SU-DHL-6 (cell line): ENCODE results near the gene CLNK.

Source experiments
- CTCF ChIP-seq: fragments of 200-600 bp; sonication (generic); IDR thresholded peaks from one replicate; pipeline ENCODE4 v1.5.1; 2017; ENCODE audit warnings: antibody characterized with exemption, mild to moderate bottlenecking, low read length, moderate library complexity; ENCODE audit not compliant: insufficient read depth, poor library complexity, severe bottlenecking
- EZH2phosphoT487 ChIP-seq: fragments of 200-600 bp; sonication (generic), shearing (Covaris generic); conservative IDR thresholded peaks from 2 replicates; pipeline ENCODE4 v1.6.1; 2018; ENCODE audit warnings: mild to moderate bottlenecking, antibody characterized with exemption, low read length, moderate library complexity, mixed read lengths

GRCh38 chr4:10613926-10614478 lies 70.6 kb downstream of the CLNK start:
- TF ChIP-seq CTCF (no peak), EZH2phosphoT487 (no peak)
